Fibroblast of skin of right quadriceps (primary cell): ENCODE results near the gene DNAH5.
A peak's percentile ranks its signal among the peaks of the same experiment; 100 is the strongest.
"Not testable (repeated sequence)": the region's sequence is repeated elsewhere in the genome, so short reads cannot be mapped to it uniquely, and the experiment has no call there.

ENCODE experiments used
- DNase-seq: peaks from one replicate; pipeline ENCODE4 v3.0.0-alpha.2; 2013

Gene DNAH5, protein sequence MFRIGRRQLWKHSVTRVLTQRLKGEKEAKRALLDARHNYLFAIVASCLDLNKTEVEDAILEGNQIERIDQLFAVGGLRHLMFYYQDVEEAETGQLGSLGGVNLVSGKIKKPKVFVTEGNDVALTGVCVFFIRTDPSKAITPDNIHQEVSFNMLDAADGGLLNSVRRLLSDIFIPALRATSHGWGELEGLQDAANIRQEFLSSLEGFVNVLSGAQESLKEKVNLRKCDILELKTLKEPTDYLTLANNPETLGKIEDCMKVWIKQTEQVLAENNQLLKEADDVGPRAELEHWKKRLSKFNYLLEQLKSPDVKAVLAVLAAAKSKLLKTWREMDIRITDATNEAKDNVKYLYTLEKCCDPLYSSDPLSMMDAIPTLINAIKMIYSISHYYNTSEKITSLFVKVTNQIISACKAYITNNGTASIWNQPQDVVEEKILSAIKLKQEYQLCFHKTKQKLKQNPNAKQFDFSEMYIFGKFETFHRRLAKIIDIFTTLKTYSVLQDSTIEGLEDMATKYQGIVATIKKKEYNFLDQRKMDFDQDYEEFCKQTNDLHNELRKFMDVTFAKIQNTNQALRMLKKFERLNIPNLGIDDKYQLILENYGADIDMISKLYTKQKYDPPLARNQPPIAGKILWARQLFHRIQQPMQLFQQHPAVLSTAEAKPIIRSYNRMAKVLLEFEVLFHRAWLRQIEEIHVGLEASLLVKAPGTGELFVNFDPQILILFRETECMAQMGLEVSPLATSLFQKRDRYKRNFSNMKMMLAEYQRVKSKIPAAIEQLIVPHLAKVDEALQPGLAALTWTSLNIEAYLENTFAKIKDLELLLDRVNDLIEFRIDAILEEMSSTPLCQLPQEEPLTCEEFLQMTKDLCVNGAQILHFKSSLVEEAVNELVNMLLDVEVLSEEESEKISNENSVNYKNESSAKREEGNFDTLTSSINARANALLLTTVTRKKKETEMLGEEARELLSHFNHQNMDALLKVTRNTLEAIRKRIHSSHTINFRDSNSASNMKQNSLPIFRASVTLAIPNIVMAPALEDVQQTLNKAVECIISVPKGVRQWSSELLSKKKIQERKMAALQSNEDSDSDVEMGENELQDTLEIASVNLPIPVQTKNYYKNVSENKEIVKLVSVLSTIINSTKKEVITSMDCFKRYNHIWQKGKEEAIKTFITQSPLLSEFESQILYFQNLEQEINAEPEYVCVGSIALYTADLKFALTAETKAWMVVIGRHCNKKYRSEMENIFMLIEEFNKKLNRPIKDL (N-terminal part only)

DNA sequence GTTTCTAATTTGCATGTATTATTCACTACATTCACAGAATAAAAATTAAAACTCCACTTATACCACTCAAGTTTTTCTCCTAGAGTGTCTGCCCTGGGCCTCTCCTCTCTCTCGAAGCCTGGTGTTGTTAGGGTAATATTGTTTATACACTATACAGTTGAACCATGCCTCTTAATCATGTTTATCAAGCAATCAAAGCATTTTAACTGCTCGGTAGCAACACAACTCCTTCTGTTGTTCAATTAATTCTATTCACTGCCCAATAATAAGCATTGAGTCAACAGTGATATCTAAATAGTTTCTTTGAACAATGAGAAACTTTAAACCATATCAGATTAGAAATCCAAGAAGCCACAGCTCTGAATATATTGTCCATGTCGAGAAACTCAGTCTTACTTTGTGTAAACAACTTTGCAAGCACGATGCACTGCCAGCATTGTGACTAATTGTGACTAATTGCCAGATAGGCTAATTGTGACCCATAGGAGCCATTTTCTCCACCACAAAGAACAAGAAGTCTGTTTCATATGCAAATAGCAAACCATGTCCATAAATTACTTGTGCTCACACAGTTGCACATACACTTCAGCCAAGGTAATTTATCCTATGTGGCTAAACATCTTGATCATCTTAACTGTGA is at the start of gene DNAH5:
Gene DNAH5, minus strand, starts transcription at position 129 of the 640 bp plus-strand sequence. CDS start 250 bp downstream, outside the sequence.
- DNase-seq: peak; percentile 20

DNA sequence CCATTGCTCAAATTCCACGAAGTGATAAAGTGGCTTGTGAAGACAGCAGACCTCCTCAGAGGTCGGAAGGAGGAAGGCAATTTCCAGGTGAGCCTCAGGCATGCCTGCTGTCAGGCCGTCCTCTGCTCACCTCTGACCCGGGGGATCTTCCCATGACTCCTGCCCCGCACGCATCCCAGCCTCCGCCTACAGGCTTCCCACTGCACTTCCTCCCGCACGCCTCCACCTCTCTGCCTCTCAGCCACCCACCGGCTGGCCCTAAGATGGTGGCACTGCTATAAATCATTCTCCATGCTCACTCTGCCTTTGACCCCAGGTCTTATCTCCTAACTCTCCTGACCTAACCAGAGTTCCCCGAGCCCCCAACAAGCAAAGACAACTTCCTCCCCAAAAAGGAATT is 49.4 kb upstream of the DNAH5 start:
- no peak for DNase-seq

DNA sequence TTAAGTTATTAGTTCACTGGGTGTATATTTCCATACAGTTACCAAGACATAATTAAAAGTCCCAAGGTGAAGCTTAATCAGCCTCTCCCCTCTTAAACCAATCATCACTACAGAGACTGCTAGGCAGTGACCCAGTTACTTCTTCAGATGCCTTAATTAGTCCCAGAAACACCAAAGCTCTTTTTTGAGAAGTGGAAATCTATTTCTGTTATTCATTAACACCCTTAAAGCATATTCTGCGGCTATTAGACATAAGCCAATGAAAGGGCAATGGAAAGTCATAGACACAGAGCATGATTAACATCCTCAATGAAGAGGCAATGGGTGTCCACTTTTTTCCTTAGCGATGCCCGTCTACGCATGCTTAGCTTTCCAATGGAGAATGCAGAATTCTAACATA is 48.3 kb upstream of the DNAH5 start:
- DNase-seq: no peak

DNA sequence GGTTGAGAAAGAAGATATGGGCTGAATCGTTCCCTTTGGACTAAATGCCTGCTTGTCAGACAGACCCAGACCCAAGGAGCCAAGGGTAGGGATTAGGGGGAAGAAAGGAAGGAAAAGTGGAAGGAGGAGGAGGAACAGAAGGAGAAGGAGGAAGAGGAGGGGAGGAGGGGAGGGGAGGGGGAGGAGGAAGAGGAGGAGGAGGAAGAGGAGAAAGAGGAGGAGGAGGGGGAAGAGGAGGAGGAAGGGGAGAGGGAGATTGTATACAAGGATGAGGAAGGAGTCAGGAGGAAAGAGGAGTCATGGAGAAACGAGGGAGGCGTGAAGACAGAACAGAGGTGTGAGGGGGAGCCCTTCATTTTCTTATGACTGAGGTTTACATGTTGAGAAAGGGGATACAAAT is 46.9 kb upstream of the DNAH5 start:
- no peak for DNase-seq

DNA sequence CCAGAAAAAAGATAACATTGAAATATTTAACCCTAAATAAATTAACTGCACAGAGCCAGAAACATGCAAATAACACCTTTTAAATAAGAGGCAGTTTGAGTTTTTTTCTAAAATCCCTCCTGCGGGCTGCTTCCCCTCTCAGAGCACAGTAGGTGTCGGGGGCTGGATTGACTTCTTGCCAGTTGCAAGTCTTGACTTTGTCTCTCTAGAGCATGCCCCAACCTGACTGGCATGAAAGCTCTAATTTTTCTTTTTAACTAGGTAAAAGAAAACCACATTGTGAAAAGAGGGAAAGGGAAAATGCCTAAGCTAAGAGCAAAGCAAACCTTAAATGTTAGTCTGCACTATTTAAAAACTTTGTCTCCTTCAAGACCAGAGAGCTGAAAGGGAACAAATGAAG is 46.4 kb upstream of the DNAH5 start:
- no peak for DNase-seq

DNA sequence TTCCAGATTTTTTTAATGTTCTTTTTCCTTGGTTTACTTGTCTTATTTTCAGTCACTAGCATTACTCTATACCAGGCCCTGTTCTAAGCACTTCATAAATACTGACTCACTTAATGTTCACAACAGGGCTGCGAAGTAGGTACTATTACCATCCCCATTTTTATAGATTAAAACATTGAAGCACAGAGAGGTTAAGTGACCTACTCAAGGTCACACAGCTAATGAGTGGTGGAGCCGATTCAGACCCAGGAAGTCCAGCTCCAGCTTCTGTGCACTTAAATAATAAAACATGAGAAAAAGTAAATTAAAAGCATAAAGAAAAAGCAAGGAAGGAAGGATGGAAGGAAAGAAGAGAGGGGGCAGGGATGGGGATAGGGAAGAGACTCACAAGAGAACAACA is 45.3 kb upstream of the DNAH5 start:
- no peak for DNase-seq

DNA sequence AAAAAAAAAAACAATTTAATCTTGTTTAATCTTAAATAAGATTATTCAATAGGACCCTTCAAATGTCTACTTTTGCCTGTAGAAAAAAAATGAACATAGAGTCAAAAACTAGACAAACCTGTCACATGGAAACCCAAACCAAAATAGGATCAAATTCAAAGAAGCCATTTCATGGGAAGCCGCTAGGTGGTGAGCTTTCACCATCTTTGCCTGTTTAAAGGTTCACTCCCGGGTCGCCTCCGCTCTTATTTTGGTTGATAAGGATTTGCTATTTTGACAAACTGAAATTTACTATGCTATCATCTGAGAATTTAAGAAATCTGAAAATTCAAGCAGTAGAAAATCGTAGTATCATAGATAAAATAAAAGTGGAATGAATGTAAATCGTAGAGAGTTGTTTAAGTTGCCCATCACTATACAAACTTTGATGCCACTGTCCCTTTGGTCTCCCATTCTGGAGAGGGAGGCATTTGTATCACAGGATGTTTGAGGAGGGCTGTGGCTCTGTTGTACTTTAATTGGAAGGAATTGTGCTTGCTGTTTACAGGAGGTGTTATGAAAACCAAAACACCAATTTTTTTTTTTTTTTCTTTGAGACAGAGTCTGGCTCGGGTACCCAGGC is 43.5 kb upstream of the DNAH5 start:
- peak; percentile 71 for DNase-seq

DNA sequence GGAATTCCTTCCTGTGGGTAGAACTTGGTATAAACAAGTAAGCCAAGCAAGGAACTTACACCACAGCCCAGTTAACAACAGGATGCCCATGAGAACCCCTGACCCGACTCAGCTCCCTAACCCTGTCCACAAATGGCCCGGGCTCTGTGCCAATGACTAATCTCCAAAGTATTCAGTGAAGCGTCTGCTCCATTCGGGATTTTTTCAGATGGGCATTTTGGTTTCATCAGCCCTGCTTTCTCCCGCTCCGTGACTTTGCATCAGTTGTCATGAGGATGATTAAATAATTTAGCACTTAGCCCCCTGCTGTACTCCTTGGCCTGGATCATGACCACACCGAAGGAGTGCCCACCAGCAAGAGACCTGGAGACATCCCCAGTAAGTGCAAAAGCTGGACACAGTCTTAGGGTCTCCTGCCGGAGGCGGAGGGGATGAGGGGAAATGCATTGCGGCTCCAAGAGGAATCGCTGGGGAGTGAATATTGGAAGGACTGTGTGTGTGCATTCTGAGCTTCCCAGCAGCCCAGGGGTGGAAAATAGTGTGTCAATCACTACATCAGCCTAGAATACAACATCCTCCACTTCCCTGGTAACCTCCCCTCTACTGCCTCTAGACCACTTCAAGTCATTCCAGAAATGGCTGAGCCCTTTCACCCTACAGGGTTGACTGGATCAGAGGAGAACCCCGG is 41.4 kb upstream of the DNAH5 start:
- peak; percentile 90 for DNase-seq

DNA sequence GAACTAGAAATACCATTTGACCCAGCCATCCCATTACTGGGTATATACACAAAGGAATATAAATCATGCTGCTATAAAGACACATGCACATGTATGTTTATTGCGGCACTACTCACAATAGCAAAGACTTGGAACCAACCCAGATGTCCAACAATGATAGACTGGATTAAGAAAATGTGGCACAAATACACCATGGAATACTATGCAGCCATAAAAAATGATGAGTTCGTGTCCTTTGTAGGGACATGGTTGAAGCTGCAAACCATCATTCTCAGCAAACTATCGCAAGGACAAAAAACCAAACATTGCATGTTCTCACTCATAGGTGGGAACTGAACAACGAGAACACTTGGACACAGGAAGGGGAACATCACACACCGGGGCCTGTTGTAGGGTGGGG is 40.4 kb upstream of the DNAH5 start:
- not testable (repeated sequence) for DNase-seq

DNA sequence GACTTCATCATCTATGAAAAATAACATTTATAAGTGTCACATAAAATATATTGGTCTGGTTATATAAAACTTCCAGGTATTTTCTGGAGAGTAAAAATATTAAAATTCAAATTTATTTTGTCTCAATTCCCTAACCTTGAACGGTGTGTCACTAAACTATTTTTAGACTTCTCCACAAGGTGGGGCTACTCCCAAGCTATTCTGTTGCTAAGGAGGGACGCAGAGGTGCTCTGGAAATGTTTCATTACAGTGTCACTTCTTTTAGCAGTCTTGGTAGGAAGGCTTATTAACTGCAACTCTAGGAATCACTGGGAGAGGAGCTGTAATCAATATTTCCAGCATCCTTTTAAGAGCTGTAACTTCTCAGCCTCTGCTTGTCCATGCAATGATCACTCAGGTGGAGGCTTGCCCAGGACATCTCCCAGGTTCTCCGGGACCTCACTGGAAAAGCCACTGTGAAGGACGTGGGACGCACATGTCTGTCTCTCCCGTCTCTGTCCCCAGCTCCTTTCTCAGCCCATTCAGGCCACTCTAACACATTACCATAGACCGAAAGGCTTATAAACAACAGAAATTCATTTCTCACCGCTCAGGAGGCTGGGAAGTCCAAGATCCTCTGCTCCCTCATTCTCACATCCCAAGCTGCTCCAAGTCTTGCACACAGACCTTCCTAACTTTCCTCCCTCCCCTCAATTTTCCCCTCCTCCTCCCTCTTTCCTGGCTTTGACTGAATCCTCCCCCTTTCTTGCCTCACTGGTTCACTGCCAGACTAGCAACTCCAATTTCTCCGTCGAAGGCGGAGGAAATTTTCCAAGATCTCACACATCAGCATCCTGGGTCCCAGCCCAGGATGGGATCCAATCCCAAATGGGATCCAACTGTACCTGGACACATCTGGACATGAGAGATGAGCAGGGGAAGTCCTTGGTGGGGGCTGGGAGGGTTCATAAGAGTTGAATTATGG is 32.7 kb upstream of the DNAH5 start:
- peak; percentile 63 for DNase-seq

DNA sequence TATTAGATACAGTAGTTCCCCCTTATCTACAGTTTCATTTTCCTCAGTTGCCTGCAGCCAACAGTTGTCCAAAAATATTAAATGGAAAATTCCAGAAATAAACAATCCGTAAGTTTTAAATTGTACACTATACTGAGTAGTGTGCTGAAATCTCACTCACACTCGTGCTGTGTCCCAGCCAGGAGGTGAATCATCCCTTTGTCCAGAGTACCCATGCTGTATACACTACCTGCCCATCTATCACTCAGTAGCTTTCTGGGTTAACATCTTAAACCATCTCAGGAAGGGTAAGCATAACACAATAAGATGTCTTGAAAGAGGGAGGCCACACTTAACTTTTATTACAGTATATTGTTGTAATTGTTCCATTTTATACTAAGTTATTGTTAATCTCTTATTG is 31.7 kb upstream of the DNAH5 start:
- no peak for DNase-seq

DNA sequence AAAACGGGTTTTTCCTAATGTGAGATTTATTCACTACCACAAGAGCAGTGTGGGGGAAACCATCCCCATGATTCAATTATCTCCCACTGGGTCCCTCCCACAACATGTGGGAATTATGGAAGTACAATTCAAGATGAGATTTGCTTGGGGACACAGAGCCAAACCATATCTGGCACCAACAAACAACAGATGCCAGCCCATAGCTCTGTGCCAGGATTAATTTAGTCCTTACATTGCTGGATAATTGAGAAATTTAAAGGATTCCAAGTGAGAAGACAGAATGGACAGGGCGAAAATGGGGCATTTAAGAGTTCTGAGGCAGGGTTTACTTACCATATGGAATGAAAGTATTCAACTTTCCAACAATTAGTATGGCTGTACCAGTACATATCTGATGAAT is 30.8 kb upstream of the DNAH5 start:
- no peak for DNase-seq

DNA sequence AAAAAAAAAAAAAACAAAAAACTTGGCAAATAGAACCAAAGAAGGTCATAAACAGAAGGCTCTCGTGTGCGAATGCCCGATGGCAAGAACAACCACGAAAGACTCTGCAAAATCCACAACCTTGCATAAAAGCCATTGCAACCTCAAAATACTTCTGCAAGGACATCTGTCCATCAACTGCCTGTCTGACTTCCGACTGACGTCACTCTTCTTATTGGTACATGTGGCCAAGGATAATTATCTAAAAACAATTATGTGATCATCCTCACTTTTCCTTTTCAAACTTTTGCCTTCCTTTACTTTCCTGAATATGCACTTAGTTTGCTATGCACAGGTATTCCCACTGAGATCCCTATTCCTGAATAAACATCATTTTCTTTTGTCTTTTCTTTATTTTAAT is 29.2 kb upstream of the DNAH5 start:
- no peak for DNase-seq

DNA sequence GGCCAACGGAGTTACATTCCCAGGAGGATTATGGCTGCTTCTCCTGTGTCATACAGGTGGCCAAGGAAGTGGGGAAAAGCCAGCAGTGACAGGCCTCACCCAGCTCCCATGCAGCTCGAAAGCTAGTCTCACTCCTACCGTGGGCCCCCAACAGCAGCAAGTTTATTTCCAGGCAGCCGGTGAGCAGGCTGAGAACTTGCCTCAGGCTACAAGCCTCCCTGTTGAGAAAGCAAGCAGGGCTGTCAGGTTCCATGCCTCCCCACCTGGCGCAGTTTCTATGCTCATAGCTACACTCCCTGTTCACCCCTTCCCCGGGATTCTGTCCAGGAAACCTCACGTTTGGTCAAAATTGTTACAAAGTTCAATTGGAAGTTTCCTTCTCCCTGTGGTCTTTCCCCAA is 27.5 kb upstream of the DNAH5 start:
- no peak for DNase-seq

DNA sequence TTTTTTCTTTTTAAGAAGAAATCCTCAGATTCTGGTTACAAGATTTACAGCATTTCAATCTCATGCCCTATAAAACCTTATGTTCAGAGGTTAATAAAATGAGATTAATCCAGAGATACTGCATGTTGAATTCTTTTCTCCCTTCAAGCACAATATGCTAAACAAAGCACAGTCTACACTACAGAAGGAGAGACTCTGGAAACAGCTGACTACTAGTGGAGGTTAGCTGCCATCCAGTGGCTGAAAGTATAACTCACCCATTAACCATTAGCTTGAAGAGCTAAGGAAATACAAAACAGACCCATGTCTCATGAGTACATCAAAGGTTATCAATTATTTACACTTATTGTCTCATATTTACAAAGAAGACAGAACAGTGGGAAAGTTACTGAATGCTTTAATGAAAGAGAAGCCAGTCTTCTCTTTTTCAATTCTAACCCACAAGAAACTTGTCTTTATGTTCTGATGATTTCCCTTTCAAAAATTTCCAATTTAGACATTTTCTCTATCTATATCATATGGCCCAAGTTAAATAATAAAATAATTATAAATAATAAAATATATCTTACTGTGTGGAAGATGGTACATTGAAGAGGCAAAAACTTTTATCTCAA is 12.7 kb upstream of the DNAH5 start:
- peak; percentile 61 for DNase-seq

DNA sequence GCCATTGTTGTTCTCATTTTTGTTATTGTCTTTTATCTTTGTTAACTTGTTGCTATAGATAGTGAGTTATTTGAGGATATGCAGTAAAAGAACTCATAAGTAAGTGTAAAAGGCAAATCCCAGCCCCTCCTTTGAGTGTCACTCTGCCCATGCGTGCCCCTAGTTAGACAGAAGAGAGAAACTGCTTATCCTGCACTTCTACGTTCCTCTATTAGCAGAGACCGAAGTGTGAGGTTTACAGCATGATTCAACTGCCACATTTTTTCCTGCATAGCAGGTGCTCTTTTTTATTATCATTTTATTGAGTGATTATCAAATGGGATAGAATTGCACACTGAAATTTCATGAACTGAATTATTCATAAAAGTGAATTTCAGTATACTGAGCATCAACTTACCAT is 12.0 kb upstream of the DNAH5 start:
- no peak for DNase-seq

DNA sequence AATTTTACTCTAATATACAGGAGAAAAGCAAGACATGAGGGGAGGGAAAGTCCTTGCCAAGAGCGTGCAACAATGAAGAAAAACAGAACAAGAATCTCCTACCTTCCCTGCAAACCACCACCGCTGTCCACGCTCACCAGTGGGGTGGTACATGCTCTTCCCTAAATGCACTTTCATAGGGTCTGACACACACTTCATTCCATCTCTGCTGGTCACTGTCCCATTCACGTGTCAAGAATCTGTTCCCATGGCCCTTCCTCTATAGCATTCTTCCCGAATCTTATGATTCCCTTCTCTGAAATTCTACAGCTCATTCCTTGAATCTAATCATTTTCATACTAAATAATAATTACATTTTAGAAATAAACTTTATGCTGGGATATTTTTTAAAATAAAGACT is 11.4 kb upstream of the DNAH5 start:
- peak; percentile 41 for DNase-seq

DNA sequence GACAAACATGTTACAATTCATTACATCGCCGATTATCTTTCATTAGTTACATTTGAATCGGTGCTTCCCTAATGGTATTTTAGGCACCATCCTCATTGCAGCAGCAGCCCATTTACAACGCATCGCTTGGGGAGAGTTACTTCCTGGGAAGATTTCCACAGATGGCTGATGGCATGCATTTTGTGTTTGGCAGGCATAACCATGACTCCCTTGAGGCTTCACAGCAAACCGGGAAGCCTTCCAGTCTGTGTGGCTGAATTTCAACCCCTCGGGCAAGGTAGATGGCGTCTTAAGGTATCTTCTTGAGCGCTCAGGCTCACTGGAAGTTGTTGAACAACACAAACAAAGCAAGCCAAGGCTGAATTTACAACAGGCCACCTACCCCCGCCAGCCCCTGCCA is 1.6 kb upstream of the DNAH5 start:
- DNase-seq: no peak

DNA sequence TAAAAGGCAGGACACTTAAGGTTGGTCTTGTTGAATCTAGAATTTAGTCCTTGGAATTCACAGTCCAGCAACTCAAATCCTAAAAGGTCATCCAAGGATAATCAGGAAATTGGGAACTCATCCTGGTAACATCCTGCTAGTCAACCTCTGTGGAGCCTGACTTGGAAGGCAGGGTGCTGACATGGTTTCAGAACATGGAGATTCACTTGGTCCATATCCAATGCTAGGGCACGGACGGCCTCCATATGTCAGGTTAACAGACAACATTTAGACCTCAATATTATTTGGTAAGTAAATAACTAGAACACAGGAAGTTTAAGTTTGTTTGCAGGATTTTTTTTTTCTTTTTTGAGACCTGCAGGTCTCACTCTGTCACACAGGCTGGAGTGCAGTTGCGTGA is 783 bp upstream of the DNAH5 start:
- no peak for DNase-seq

DNA sequence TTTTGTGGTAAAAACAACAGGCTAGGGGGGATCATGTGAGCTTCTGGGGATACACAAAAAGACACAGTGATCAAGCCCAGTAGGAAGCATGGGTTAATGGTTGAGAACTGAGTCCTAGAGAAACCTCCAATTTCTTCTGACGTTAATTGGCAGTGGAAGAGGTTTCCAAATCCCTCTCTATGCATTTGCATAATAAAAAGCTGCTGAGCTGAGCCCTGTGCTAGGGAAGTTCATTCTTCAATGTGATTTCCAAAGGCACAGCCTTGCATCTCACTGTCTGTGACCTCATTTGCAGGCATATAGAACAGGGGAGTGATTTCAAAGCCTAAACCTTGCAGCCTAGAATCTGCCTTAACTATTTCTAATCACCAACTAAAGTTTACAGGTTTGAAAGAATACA is 812 bp downstream of the DNAH5 start:
- no peak for DNase-seq
